ENCODE measurements around the gene KLHL5. TPM values are rescaled to one million over a fixed set of nuclear protein-coding genes. Genes with fewer than 3 reads are reported as not detected.
A peak's percentile ranks its signal among the peaks of the same experiment; 100 is the strongest.

The KLHL5 gene
- total RNA-seq, 1 experiment from 2014 or later = 84.8 TPM

DNA sequence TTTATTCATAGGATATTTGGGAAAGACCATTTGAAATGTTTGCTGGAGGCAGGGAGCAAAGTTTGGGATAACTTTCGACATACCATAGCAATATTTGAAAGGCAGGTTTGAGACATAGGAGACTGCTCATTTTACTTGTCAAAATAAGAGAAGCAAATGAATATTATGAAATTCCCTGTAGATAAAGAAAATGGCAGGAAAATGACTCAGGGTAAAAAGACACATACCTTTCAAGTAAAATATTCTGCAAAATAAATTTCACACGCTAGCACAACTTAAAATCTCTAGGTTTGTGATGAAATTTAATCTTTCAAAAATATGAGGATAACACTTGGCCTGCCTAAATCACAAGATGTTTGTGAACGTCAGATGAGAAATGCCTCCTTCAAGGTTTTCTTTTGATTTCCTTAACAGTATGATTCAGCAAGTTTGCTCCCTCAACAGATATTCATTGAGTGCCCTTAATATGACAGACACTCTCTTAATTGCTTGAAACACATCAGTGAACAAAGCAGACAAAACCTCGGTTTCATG is 36.4 kb upstream of the KLHL5 start:
- no peaks in the 10 kb centered on the region for H3F3A ChIP-seq (ENCODE audit: low read length, unreplicated experiment)
- CTCF ChIA-PET = no interaction called here
- H3K36me3 ChIP-seq (ENCODE audit: low read depth, low read length) = peaks cover 22% of the 10 kb centered on the region; the same call in 1 of the 2 replicates
- H3K27ac ChIP-seq (ENCODE audit: low read length) = peak overlapping the region; percentile 15
- H3K9me2 ChIP-seq (replicated peaks; ENCODE audit: low read length) = no peaks in the 10 kb centered on the region
- no peaks in the 10 kb centered on the region for H3K9me3 ChIP-seq (ENCODE audit: low read length)
- no peak overlapping the region for H3K9ac ChIP-seq (ENCODE audit: low read length)
- ATAC-seq (no peak), DNase-seq (no peak)
- intact Hi-C loops (cut with micrococcal nuclease) = no loop called here
- H3K4me2 ChIP-seq (ENCODE audit: low read length) = no peak overlapping the region
- no peaks in the 10 kb centered on the region for H3K27me3 ChIP-seq (ENCODE audit: low read length)
- POLR2A ChIA-PET (ENCODE audit: unreplicated experiment) = interaction anchor here (0.6 kb wide), 1 partner anchor 90 kb away, joined by 4 read pairs; no protein-coding TSS in a partner anchor
- H3K4me3 ChIP-seq (ENCODE audit: low read length) = no peak overlapping the region
- peaks cover 91% of the 10 kb centered on the region for H3K79me2 ChIP-seq (ENCODE audit: low read length)
- peaks cover 15% of the 10 kb centered on the region for H3K4me1 ChIP-seq (ENCODE audit: insufficient read depth, low read length)
- H2AFZ ChIP-seq (ENCODE audit: low read length) = no peak overlapping the region
- H4K20me1 ChIP-seq (ENCODE audit: low read length) = peaks cover 14% of the 10 kb centered on the region
- no TSS peak for BruUV-seq (replicated peaks)
- TF ChIP-seq, protein P1, sequence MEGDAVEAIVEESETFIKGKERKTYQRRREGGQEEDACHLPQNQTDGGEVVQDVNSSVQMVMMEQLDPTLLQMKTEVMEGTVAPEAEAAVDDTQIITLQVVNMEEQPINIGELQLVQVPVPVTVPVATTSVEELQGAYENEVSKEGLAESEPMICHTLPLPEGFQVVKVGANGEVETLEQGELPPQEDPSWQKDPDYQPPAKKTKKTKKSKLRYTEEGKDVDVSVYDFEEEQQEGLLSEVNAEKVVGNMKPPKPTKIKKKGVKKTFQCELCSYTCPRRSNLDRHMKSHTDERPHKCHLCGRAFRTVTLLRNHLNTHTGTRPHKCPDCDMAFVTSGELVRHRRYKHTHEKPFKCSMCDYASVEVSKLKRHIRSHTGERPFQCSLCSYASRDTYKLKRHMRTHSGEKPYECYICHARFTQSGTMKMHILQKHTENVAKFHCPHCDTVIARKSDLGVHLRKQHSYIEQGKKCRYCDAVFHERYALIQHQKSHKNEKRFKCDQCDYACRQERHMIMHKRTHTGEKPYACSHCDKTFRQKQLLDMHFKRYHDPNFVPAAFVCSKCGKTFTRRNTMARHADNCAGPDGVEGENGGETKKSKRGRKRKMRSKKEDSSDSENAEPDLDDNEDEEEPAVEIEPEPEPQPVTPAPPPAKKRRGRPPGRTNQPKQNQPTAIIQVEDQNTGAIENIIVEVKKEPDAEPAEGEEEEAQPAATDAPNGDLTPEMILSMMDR (conservative IDR thresholded peaks at IDR 0.05; ENCODE audit: low read depth, low read length) = no peak
- TF ChIP-seq EZH2phosphoT487 (IDR thresholded peaks at IDR 0.05; ENCODE audit: borderline replicate concordance, low read length) = no peak
- TF ChIP-seq EZH2 (IDR thresholded peaks at IDR 0.05; ENCODE audit: low read length, unreplicated experiment) = no peak

DNA sequence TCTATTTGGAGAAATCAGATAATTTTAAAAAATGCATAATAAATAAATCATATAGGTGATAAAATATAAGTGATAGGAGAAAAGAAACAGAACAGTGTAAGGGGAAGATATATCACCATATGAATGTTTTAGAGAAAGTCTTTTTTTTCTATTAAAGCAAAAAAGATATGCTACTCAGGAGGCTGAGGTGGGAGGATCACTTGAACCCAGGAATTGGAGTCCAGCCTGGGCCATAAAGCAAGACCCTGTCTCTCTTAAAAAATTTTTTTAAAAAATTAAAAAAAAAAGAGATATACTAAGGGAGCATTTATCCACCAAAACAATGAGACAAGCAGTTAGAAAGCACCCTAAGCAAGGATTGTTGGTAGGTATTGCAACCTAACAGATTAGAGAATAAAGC is 35.9 kb upstream of the KLHL5 start:
- POLR2A ChIA-PET (ENCODE audit: unreplicated experiment) = interaction anchor here (0.6 kb wide), 1 partner anchor 91 kb away, joined by 4 read pairs; no protein-coding TSS in a partner anchor
- intact Hi-C loops (cut with micrococcal nuclease) = no loop called here
- CTCF ChIA-PET = no interaction called here
- DNase-seq (no peak), ATAC-seq (no peak)
- BruUV-seq (replicated peaks) = no TSS peak
- Histone ChIP-seq H3K9me3 (ENCODE audit: low read length) (no peaks in the 10 kb centered on the region), H3K4me1 (ENCODE audit: insufficient read depth, low read length) (peaks cover 15% of the 10 kb centered on the region), H3K4me2 (ENCODE audit: low read length) (no peak overlapping the region), H3K79me2 (ENCODE audit: low read length) (peaks cover 96% of the 10 kb centered on the region), H3K4me3 (ENCODE audit: low read length) (no peak overlapping the region), H3K27ac (ENCODE audit: low read length) (peak overlapping the region; percentile 15), H3K36me3 (ENCODE audit: low read depth, low read length) (peaks cover 22% of the 10 kb centered on the region; the same call in 1 of the 2 replicates), H3K9ac (ENCODE audit: low read length) (no peak overlapping the region), H3K9me2 (replicated peaks; ENCODE audit: low read length) (no peaks in the 10 kb centered on the region), H3F3A (ENCODE audit: low read length, unreplicated experiment) (no peaks in the 10 kb centered on the region), H2AFZ (ENCODE audit: low read length) (no peak overlapping the region), H4K20me1 (ENCODE audit: low read length) (peaks cover 14% of the 10 kb centered on the region), H3K27me3 (ENCODE audit: low read length) (no peaks in the 10 kb centered on the region)
- TF ChIP-seq EZH2phosphoT487 (IDR thresholded peaks at IDR 0.05; ENCODE audit: borderline replicate concordance, low read length) (no peak), EZH2 (IDR thresholded peaks at IDR 0.05; ENCODE audit: low read length, unreplicated experiment) (no peak)
- TF ChIP-seq, protein P1 (conservative IDR thresholded peaks at IDR 0.05; ENCODE audit: low read depth, low read length) = no peak

All from PC-3 (cell line).